Measurements from ENCODE around the gene WDR6.

GRCh38 chr3:49018707-49019006 lies 11.5 kb downstream of the WDR6 start:
- TF ChIP-seq HBP1 (CRISPR knock-in tag; IDR thresholded peaks at IDR 0.05), result no peak
- no peak for TF ChIP-seq SIX5 (IDR thresholded peaks at IDR 0.05; ENCODE audit: borderline replicate concordance in 1 of 2, insufficient read depth in 1 of 2, low read depth in 1 of 2, low read length in 2 of 2)
- no peak for TF ChIP-seq EP300 (IDR thresholded peaks at IDR 0.05; ENCODE audit: low read length)
- no peak for TF ChIP-seq CTCF (IDR thresholded peaks at IDR 0.05 in 2 of 3, conservative IDR thresholded peaks at IDR 0.05 in 1 of 3; ENCODE audit: insufficient read depth in 2 of 3, low read depth in 1 of 3, low read length in 3 of 3)
- no peak for TF ChIP-seq MTF1 (CRISPR knock-in tag; IDR thresholded peaks at IDR 0.05; ENCODE audit: borderline replicate concordance)
- TF ChIP-seq GATA2 (CRISPR knock-in tag; IDR thresholded peaks at IDR 0.05), result no peak
